Naive B cell (primary cell): Measurements from ENCODE around the gene STEAP3. TPM values are rescaled to one million over a fixed set of nuclear protein-coding genes. Genes with fewer than 3 reads are reported as not detected.
A peak's percentile ranks its signal among the peaks of the same experiment; 100 is the strongest.

Source experiments
- ATAC-seq, 2 donors: fragments of 150-1000 bp; cut with Tn5 transposase; 2 replicates each; pipeline ENCODE4 v1.10.0; 2021; ENCODE audit warnings: low read depth in 2 of 2, mild to moderate bottlenecking in 2 of 2, moderate library complexity in 2 of 2
- DNase-seq: peaks from one replicate; pipeline ENCODE4 v3.0.0; 2022
- H3K27ac Mint-ChIP-seq, 6 donors: one replicate each; pipeline ENCODE4 v1.8.0; 2020 to 2022; ENCODE audit warnings: mild to moderate bottlenecking in 6 of 6, mixed read lengths in 6 of 6, moderate library complexity in 5 of 6, inconsistent platforms in 2 of 6
- H3K27me3 Mint-ChIP-seq, 3 donors: one replicate each; pipeline ENCODE4 v1.8.0; 2021 to 2022; ENCODE audit warnings: mixed read lengths in 3 of 3, mild to moderate bottlenecking in 1 of 3
- H3K36me3 Mint-ChIP-seq, 2 donors: one replicate each; pipeline ENCODE4 v1.8.0; 2020 to 2022; ENCODE audit warnings: mixed read lengths in 2 of 2, inconsistent platforms in 1 of 2, mild to moderate bottlenecking in 1 of 2
- H3K4me1 Mint-ChIP-seq, 3 donors: one replicate each; pipeline ENCODE4 v1.8.0; 2020 to 2022; ENCODE audit warnings: mixed read lengths in 3 of 3, inconsistent platforms in 1 of 3, mild to moderate bottlenecking in 1 of 3, moderate library complexity in 1 of 3
- H3K4me3 Mint-ChIP-seq, 8 donors: one replicate each; pipeline ENCODE4 v1.8.0; 2020 to 2022; ENCODE audit warnings: mild to moderate bottlenecking in 8 of 8, mixed read lengths in 8 of 8, moderate library complexity in 8 of 8, inconsistent platforms in 2 of 8
- H3K9me3 Mint-ChIP-seq, 7 donors: one replicate each; pipeline ENCODE4 v1.8.0; 2020 to 2022; ENCODE audit warnings: mixed read lengths in 7 of 7, mild to moderate bottlenecking in 5 of 7, inconsistent platforms in 2 of 7, moderate library complexity in 1 of 7
- polyA plus RNA-seq, 6 donors: library from polyadenylated mRNA; unstranded; fragments of 300-500 nt; fragmentation: Illumina TruSeq; gene quantifications; one replicate each; pipeline ENCODE4 v1.2.3, GENCODE V29; 2021; ENCODE audit warnings: low read depth in 6 of 6

STEAP3 gene
- polyA plus RNA-seq, 6 donors from 2014 or later: 0.49 to 1.2 (median 0.77) TPM; not detected in 3

DNA sequence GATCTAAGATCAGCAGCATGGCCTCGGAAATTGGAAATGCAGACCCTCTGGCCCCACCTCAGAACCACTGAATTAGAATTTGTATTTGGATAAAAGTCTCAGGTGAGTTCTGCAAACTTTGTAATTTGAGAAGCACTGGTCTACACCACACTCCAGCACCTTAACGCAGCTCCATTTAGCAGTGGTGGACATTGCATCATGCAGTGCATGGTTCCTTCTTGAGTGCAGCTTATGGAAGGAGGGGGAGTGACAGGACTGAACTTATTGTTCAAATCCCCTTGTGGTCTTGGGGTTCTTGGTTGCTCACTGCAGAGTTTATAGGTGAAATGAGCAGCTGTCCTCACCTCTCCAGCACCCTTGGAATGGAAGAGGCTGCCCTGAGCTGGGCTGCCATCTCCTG lies 17.4 kb upstream of the STEAP3 start:
- Mint-ChIP-seq H3K27me3 (peaks cover 4 to 11% (median 11%) of the 10 kb centered on the region in 3 donors), H3K4me1 (no peaks in the 10 kb centered on the region), H3K36me3 (no peaks in the 10 kb centered on the region), H3K27ac (no peak overlapping the region), H3K4me3 (no peak overlapping the region), H3K9me3 (no peaks in the 10 kb centered on the region)
- no peak for ATAC-seq
- DNase-seq: no peak

DNA sequence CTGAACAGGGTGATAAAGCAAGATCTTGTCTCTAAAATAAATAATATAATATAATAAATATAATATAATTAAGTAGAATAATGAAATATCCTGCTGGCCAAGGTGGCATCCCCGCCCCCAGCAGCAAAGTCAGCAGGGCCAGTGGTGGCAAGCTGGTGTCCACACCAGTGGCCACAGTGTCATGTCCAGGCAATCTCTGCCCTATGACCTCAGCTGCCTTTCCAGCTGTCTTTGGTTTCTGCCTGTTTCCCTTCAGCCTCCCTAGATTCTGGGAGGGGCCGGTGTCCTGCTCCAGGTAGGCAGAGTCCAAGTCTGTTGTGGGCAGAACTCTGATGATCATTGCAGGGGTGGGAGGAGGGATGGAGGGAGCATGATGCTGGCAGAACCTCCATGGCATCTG lies 16.2 kb upstream of the STEAP3 start:
- no peak overlapping the region for H3K27ac Mint-ChIP-seq
- no peak overlapping the region for H3K4me3 Mint-ChIP-seq
- no peaks in the 10 kb centered on the region for H3K4me1 Mint-ChIP-seq
- DNase-seq (no peak), ATAC-seq (no peak)
- peaks cover 4 to 18% (median 14%) of the 10 kb centered on the region in 3 donors for H3K27me3 Mint-ChIP-seq
- no peaks in the 10 kb centered on the region for H3K36me3 Mint-ChIP-seq
- no peaks in the 10 kb centered on the region for H3K9me3 Mint-ChIP-seq

DNA sequence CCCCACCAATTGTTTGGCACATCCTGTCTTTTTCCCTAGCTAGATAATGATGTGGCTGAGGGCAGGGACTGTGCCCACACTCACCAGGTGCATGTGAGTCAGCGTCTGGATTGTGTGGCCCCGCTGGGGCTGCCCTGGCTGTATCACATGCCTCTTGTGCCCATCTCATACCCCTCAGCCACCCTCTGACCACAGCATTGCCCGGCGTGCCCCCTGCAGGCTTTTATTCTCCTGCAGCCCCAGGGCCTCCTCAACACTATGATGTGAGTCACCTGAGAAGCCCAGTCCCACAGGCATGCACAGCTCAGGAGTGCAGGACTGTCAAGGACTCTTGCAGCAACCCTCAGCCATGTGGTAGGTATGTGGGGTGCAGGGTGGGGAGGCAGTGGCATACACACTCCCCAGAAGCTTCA lies 14.8 kb upstream of the STEAP3 start:
- H3K36me3 Mint-ChIP-seq: no peaks in the 10 kb centered on the region
- no peak for DNase-seq

DNA sequence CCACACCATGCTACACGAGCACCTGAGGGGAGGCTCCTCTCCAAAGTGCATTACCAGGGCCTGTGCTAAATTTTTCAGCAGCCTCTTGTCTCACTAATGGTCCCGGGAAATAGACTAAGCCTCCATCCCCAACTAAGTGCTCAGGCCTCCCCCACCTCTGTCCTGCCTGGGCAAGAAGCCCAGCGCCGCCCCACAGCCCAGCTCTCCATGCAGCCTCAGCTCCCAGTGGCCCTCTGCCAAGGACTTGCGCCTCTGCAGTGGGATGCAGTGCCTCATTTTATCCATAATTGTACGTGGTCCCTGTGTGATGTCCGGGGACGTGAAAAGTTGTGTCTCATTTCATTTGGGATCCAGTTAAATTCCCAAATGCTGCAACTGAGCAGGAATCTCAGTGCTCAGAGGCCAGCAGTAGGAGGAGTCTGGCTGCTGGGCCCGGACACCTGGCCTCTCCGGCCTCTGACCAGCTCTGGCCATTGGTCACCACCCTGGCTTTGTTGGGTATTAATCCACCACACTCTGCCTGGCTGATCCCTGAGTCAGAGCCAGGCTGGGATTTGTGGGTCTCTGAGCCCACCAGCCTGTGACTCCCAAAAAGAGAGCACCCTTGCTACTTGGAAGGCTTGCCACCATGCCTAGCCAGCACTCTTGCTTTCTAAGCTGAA lies 11.4 kb upstream of the STEAP3 start:
- Mint-ChIP-seq H3K27ac (no peak overlapping the region), H3K4me1 (no peaks in the 10 kb centered on the region), H3K9me3 (no peaks in the 10 kb centered on the region), H3K27me3 (peaks cover 4 to 24% (median 14%) of the 10 kb centered on the region in 3 donors), H3K4me3 (no peak overlapping the region), H3K36me3 (no peaks in the 10 kb centered on the region)
- DNase-seq (no peak), ATAC-seq (no peak)

More for the DNA sequence above, 14.8 kb upstream of the STEAP3 start:
- no peaks in the 10 kb centered on the region for H3K4me1 Mint-ChIP-seq
- peaks cover 4 to 24% (median 14%) of the 10 kb centered on the region in 3 donors for H3K27me3 Mint-ChIP-seq
- no peak overlapping the region for H3K4me3 Mint-ChIP-seq
- H3K9me3 Mint-ChIP-seq: no peaks in the 10 kb centered on the region
- no peak overlapping the region for H3K27ac Mint-ChIP-seq
- ATAC-seq: no peak

DNA sequence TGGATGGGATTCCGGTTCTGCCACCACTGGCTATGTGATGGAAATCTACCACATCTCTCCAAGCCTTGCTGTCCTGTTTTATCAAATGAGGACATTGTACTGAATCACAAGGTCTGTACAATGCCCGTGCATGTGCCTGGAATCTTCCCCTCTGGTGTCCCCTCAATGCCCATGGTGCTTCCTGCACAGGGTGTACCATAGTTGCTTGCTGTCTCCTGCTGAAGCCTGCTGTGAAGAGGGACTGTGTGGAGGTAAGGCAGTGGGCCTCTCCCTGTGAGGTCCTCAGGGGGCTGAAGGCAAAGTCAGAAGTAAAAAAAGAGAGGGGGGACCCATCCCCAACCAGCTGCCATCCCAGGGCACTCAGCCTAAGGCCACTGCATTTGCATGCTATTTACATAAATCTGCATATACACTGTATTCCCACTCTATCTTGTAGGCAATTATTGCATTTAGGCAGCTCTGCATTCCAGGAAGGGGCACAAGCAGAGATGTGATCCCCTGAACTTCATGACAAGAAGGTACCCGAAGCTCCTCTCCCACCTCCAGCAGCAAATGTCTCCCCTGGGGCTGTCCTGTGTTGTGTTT lies 9.1 kb upstream of the STEAP3 start:
- peaks cover 0 to 33% (median 12%) of the 10 kb centered on the region in 3 donors for H3K27me3 Mint-ChIP-seq
- H3K9me3 Mint-ChIP-seq: no peaks in the 10 kb centered on the region
- no peak overlapping the region for H3K27ac Mint-ChIP-seq
- DNase-seq (no peak), ATAC-seq (no peak)
- H3K4me1 Mint-ChIP-seq: no peaks in the 10 kb centered on the region
- H3K4me3 Mint-ChIP-seq: no peak overlapping the region
- H3K36me3 Mint-ChIP-seq: no peaks in the 10 kb centered on the region

DNA sequence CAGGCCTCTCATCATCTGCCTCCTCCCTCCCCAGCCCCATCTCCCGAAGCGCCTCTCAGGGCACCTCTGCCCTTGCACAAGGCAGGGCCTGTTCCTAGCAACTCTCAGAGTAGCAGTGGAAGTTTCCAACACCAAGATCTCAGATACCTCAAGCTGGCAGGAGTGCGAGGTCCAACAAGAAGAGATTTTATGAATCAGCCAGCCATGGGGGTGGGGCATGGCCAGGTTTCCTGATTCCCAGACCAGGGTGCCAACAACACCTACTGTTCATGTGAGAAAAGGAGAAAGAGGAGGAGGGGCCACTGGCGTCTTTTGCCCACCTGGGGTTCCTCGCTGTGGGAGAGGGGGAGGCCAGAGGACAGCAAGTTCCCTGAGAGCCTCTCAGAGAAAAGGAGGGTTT lies 6.6 kb upstream of the STEAP3 start:
- no peaks in the 10 kb centered on the region for H3K4me1 Mint-ChIP-seq
- DNase-seq: no peak
- H3K4me3 Mint-ChIP-seq: peak overlapping the region in 1 of 8 donors; percentile 62
- no peak for ATAC-seq
- no peaks in the 10 kb centered on the region for H3K36me3 Mint-ChIP-seq
- no peak overlapping the region for H3K27ac Mint-ChIP-seq
- H3K27me3 Mint-ChIP-seq: peaks cover 0 to 47% (median 12%) of the 10 kb centered on the region in 3 donors
- H3K9me3 Mint-ChIP-seq: no peaks in the 10 kb centered on the region

DNA sequence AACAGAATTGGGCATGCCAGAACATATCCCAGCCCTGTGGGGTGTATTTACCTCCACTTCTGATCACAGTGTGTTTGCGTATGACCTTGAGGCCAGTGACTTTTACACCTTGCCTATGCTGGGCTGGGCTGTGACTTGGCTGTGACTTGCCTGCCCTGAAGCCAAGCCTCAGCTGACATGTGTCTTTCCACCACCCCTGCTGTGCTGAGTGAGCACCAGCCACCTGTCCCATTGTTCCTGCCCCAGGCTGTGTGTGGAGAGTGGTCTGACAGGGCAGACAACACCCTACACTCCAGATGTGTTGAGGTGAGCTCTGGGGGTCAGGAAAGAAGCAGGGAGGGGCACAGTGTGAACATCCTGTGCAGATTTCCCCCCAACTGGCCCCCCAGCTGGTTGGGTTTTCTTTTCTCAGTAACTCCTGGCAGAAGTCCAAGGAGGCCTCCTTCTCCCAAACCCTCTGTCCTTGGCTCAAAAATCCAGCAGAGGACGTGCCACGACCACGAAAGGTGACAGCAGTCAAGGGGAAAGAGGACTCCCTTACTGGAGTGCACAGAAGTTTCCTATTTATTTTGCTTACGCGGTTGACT lies 5.1 kb upstream of the STEAP3 start:
- H3K9me3 Mint-ChIP-seq: no peaks in the 10 kb centered on the region
- H3K27ac Mint-ChIP-seq: peak overlapping the region in 1 of 6 donors; percentile 66
- H3K4me3 Mint-ChIP-seq: peak overlapping the region in 1 of 8 donors; percentile 35
- peaks cover 0 to 50% (median 19%) of the 10 kb centered on the region in 3 donors for H3K27me3 Mint-ChIP-seq
- ATAC-seq (no peak), DNase-seq (no peak)
- no peaks in the 10 kb centered on the region for H3K36me3 Mint-ChIP-seq
- H3K4me1 Mint-ChIP-seq: no peaks in the 10 kb centered on the region

DNA sequence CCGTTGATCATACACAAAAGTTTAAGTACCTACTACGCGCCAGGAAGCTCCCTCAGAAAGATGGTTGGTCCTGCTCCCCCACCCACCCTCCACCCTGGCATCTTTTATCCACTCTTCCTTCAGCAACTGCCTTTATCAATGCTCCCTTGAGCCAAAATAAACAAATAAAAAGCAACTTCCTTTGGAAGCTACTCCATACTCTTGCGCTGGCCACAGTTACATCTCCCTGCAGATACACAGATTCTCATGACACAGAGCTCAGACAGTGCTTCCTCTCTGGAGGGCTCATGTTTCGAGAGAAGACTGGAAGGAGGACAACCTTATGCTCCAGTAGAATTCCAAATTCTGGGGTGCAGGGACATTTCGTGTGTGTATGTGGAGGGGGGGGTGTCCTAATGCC lies 3.8 kb upstream of the STEAP3 start:
- Mint-ChIP-seq H3K4me3 (no peak overlapping the region), H3K4me1 (no peaks in the 10 kb centered on the region), H3K36me3 (no peaks in the 10 kb centered on the region), H3K27me3 (peaks cover 0 to 56% (median 19%) of the 10 kb centered on the region in 3 donors), H3K27ac (peak overlapping the region in 1 of 6 donors; percentile 15), H3K9me3 (no peaks in the 10 kb centered on the region)
- DNase-seq (no peak), ATAC-seq (no peak)

DNA sequence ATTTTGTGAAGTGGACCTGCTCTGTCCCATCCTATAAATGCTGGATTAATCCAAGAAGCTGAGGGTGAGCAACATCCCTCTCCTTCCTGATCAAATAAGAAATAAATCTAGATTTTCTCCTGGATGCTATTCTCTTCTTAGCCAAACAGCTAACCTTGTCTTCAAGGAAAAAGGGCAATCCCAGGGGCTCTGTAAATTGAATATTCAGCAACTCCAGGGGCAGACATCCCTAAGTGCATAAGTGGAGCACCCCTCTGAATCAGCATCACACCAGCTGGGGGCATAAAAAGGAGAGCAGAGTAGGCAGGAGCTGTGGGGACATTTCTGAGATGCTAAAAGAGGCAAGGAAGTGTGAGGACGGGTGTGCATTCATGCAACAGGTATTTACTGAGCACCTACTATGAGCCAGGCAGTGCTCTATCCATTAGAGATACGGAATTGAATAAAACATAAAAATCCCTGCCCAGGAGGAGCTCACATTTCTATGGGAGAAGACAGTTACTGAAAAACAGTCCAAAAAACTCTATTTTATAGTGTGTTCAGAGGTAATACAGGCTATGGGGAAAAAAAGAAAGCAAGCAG lies 2.8 kb upstream of the STEAP3 start:
- H3K9me3 Mint-ChIP-seq: no peaks in the 10 kb centered on the region
- H3K4me1 Mint-ChIP-seq: peaks cover 0 to 5% (median 0%) of the 10 kb centered on the region in 3 donors
- H3K27ac Mint-ChIP-seq: peak overlapping the region in 1 of 6 donors; percentile 35
- no peak for DNase-seq
- no peak for ATAC-seq
- peaks cover 0 to 61% (median 19%) of the 10 kb centered on the region in 3 donors for H3K27me3 Mint-ChIP-seq
- H3K36me3 Mint-ChIP-seq: no peaks in the 10 kb centered on the region
- H3K4me3 Mint-ChIP-seq: peak overlapping the region in 1 of 8 donors; percentile 18

DNA sequence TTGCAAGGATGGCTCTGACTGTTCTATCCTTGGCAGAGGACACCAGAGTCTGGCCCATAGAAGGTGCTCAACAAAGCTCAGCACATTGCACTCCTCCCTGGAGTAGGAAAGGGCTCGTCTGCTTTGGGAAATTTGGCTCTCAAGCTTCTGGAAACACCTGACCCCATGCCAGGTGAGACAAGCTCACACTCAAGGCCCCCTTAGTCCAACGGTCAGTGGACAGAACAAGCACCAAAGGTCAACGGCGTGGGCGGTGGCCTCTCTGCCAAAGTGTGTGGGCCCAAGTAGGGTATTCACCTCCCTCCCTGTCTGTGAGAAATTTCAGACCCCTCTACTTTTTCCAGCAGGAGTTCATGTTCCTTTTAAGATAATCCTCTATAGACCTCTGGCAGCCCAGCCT lies 2.0 kb upstream of the STEAP3 start:
- no peaks in the 10 kb centered on the region for H3K9me3 Mint-ChIP-seq
- DNase-seq: no peak
- ATAC-seq: no peak
- H3K36me3 Mint-ChIP-seq: no peaks in the 10 kb centered on the region
- H3K27me3 Mint-ChIP-seq: peaks cover 0 to 62% (median 19%) of the 10 kb centered on the region in 3 donors
- H3K4me1 Mint-ChIP-seq: peaks cover 0 to 5% (median 0%) of the 10 kb centered on the region in 3 donors
- peak overlapping the region in 2 of 8 donors; percentile 14 to 72 for H3K4me3 Mint-ChIP-seq
- no peak overlapping the region for H3K27ac Mint-ChIP-seq

DNA sequence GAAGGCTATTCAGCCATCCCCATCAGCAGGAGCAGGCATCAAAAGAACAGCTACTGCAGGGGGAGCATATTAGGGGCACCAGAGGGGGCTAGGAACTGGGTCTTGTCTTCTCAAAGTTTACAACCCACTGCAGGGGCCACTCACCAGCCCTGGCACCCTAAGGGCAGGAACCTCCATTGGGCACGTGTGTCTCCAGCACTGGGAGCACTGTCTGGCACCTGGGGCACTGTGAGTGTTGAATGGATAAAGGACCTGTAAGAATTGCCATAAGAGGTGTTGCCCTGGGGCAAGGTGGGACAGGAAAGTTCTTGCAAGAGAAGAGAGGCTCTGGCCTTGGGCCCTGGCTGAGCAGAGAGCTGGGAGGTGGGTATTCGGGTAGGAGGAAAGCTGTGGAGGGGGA lies 1.4 kb upstream of the STEAP3 start:
- no peak for DNase-seq
- Mint-ChIP-seq H3K36me3 (no peaks in the 10 kb centered on the region), H3K4me3 (peak overlapping the region in 5 of 8 donors; percentile 10 to 83 (median 72)), H3K27ac (peak overlapping the region in 1 of 6 donors; percentile 5), H3K27me3 (peaks cover 0 to 67% (median 19%) of the 10 kb centered on the region in 3 donors), H3K9me3 (no peaks in the 10 kb centered on the region), H3K4me1 (peaks cover 0 to 5% (median 0%) of the 10 kb centered on the region in 3 donors)
- no peak for ATAC-seq

DNA sequence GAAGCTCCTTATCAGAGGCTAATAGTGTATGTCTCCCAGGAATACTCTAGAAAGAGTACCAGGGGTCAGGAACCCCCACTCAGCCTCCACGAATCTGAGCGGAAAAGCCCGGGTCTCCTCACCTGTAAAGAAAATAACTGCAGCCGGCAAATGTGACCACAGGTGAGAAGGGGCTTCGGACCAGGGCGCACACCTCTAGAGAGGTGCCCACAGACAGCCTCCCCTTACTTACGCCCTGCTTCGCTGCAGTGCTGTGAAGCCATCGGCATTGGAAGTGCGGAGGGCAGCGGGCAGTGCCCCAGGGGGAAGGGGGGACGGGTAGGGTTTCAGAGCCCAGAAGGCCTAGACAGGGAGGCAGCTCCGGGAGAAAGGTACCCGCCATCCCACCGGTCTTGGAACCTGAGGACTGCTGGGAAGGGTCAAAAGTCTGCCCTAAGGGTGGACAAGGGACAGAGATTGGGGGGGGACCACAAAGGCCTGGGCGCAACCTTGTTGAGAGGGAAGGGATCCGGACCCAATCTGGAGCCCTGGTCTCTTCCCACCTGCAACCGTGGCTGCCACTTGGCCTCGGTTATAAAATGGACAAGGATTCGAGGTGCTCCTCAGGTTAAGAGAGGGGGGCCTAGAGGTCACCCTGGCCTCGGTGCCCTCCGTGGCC lies 642 bp upstream of the STEAP3 start:
- DNase-seq: no peak
- H3K4me3 Mint-ChIP-seq: peak overlapping the region; percentile 72 to 90 (median 80)
- H3K27me3 Mint-ChIP-seq: peaks cover 0 to 62% (median 19%) of the 10 kb centered on the region in 3 donors
- peaks cover 0 to 5% (median 0%) of the 10 kb centered on the region in 3 donors for H3K4me1 Mint-ChIP-seq
- no peaks in the 10 kb centered on the region for H3K36me3 Mint-ChIP-seq
- H3K27ac Mint-ChIP-seq: peak overlapping the region in 1 of 6 donors; percentile 26
- no peak for ATAC-seq
- no peaks in the 10 kb centered on the region for H3K9me3 Mint-ChIP-seq

DNA sequence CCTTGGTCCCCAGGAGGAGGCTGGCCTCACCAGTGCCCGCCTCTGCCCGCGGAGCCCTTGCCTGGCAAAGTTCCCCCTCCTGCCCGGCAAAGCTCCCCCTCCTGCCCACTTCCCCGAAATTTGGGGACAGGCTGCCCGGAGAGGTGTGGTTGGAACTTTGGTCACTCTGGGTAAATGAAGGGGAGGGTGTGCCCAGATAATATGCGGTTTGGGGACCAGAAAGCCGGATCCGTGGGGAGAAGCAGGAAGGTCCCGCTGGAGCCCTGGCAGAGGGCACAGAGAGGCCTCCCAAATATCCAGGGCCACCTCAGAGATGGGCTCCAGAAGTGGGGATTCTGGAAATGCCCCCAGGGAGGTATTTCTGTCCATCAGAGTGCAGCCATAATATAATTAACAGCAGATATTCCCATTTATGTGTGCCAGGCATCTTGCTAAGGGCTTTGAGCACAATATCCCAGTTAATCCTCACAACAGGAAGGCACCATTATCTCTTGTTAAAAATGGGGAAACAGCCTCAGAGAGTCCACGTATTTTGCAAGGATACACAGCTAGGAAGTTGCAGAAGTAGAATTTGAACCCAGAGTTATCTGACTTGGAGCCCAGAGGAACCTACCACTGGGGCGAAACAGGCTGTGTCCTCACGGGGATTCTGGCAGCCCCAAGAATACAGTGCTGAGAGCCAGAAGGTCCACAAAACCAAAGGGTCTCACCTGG lies 914 bp downstream of the STEAP3 start:
- peak overlapping the region; percentile 50 to 87 (median 66) for H3K4me3 Mint-ChIP-seq
- ATAC-seq: no peak
- H3K27me3 Mint-ChIP-seq: peaks cover 0 to 61% (median 19%) of the 10 kb centered on the region in 3 donors
- no peak overlapping the region for H3K27ac Mint-ChIP-seq
- peaks cover 0 to 5% (median 0%) of the 10 kb centered on the region in 3 donors for H3K4me1 Mint-ChIP-seq
- H3K36me3 Mint-ChIP-seq: no peaks in the 10 kb centered on the region
- DNase-seq: no peak
- H3K9me3 Mint-ChIP-seq: no peaks in the 10 kb centered on the region
